CD4-positive, CD25-positive, alpha-beta regulatory T cell (primary cell): ENCODE results near the gene SLC39A7. TPM values are rescaled to one million over a fixed set of nuclear protein-coding genes. Genes with fewer than 3 reads are reported as not detected.

Experiments used
- ATAC-seq, 2 donors: fragments of 150-1000 bp; cut with Tn5 transposase; one replicate each; pipeline ENCODE4 v1.10.0; 2021; ENCODE audit warnings: low read depth in 2 of 2, moderate number of reproducible peaks in 2 of 2, moderate library complexity in 1 of 2
- DNase-seq, 3 donors: peaks; one replicate each; pipeline versions ENCODE4 v3.0.0 to v3.0.0-alpha.2; 2012 to 2022; ENCODE audit warnings: mixed read lengths in 1 of 3
- H3K27ac ChIP-seq: one replicate; pipeline ENCODE4 v1.7.0; 2013; ENCODE audit warnings: mild to moderate bottlenecking, low read length; ENCODE audit not compliant: insufficient read depth, poor library complexity, severe bottlenecking
- H3K27me3 ChIP-seq: one replicate; pipeline ENCODE4 v1.7.0; 2013; ENCODE audit warnings: low read length; ENCODE audit not compliant: control insufficient read depth, insufficient read depth
- H3K36me3 ChIP-seq: one replicate; pipeline ENCODE4 v1.7.0; 2013; ENCODE audit warnings: mild to moderate bottlenecking, low read length, moderate library complexity; ENCODE audit not compliant: control insufficient read depth, insufficient read depth
- H3K4me1 ChIP-seq: 2 replicates; pipeline ENCODE4 v1.7.0; 2013; ENCODE audit warnings: mild to moderate bottlenecking, low read length; ENCODE audit not compliant: insufficient read depth, control insufficient read depth, poor library complexity, severe bottlenecking
- H3K4me3 ChIP-seq: one replicate; pipeline ENCODE4 v1.7.0; 2013; ENCODE audit warnings: low read depth, mild to moderate bottlenecking, low read length, moderate library complexity
- H3K9me3 ChIP-seq, 2 experiments: 1 replicate in 1 of 2; 2 replicates in 1 of 2; pipeline ENCODE4 v1.7.0; 2013; ENCODE audit warnings: low read length in 2 of 2, mild to moderate bottlenecking in 1 of 2, moderate library complexity in 1 of 2; ENCODE audit not compliant: control insufficient read depth in 2 of 2
- H3K27ac Mint-ChIP-seq, 3 donors: one replicate each; pipeline ENCODE4 v1.8.0; 2020 to 2022; ENCODE audit warnings: mild to moderate bottlenecking in 3 of 3, mixed read lengths in 3 of 3, moderate library complexity in 2 of 3
- H3K27me3 Mint-ChIP-seq: one replicate; pipeline ENCODE4 v1.8.0; 2022; ENCODE audit warnings: mild to moderate bottlenecking, mixed read lengths
- H3K36me3 Mint-ChIP-seq: one replicate; pipeline ENCODE4 v1.8.0; 2020; ENCODE audit warnings: mixed read lengths
- H3K4me1 Mint-ChIP-seq, 4 donors: one replicate each; pipeline ENCODE4 v1.8.0; 2020 to 2022; ENCODE audit warnings: mixed read lengths in 4 of 4, mild to moderate bottlenecking in 1 of 4
- H3K4me3 Mint-ChIP-seq, 4 donors: one replicate each; pipeline ENCODE4 v1.8.0; 2020 to 2022; ENCODE audit warnings: mild to moderate bottlenecking in 4 of 4, mixed read lengths in 4 of 4, moderate library complexity in 3 of 4
- H3K9me3 Mint-ChIP-seq, 7 donors: one replicate each; pipeline ENCODE4 v1.8.0; 2020 to 2022; ENCODE audit warnings: mixed read lengths in 7 of 7, mild to moderate bottlenecking in 3 of 7, moderate library complexity in 2 of 7
- polyA plus RNA-seq, 4 donors: library from polyadenylated mRNA; unstranded; fragments of 300-500 nt; fragmentation: Illumina TruSeq; gene quantifications; one replicate each; pipeline ENCODE4 v1.2.3, GENCODE V29; 2021
- total RNA-seq: library from RNA; stranded (reverse); gene quantifications from one replicate; pipeline ENCODE4 v1.2.3, GENCODE V29; 2022

Gene SLC39A7
- total and polyA plus RNA-seq, 5 donors from 2014 or later = 11.4 to 27.3 (median 24.1) TPM

DNA sequence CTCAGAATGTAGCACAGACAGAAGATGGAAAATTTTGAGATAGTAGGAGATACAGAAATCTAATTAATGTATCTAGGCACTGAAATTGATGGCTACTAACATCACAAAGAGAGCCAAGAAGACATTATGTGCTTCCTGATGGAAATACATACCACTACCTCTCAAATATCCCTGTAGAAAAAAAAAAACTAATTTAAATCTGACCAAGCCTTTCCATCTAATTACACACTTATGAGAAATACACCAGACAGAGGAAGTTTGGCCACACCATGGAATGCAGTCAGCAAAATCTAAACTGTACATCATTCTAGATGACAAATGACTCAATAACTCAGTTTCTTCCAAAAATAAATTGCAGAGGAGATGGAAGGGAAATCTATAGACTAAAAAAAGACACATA lies 52.1 kb downstream of the SLC39A7 start:
- Mint-ChIP-seq H3K4me1 (peaks cover 14 to 40% (median 27%) of the 10 kb centered on the region in 4 donors), H3K36me3 (peaks cover 18% of the 10 kb centered on the region), H3K27ac (no peak overlapping the region), H3K9me3 (no peaks in the 10 kb centered on the region), H3K4me3 (peak overlapping the region in 1 of 4 donors; percentile 38), H3K27me3 (no peaks in the 10 kb centered on the region)
- Histone ChIP-seq H3K27me3 (no peaks in the 10 kb centered on the region), H3K4me3 (no peak overlapping the region), H3K9me3 (no peaks in the 10 kb centered on the region), H3K27ac (no peak overlapping the region), H3K4me1 (peaks cover 27% of the 10 kb centered on the region), H3K36me3 (peaks cover 8% of the 10 kb centered on the region)
- ATAC-seq (no peak), DNase-seq (no peak)

Other genes starting within 250 kb of the SLC39A7 start
- 53.1 TPM for gene HLA-DMA, start 247.8 kb upstream of the SLC39A7 start, total RNA-seq
- 10 to 100 TPM; 32.3 to 89.3 (median 70.1) TPM for gene HLA-DMA, start 247.8 kb upstream of the SLC39A7 start, polyA plus RNA-seq
- gene BRD2, start 232.3 kb upstream of the SLC39A7 start, total RNA-seq = 425 TPM
- 10 to 100 TPM; 43.9 to 58.7 (median 53.8) TPM for gene BRD2, start 232.3 kb upstream of the SLC39A7 start, polyA plus RNA-seq
- 14.0 TPM for gene HLA-DOA, start 191.3 kb upstream of the SLC39A7 start, total RNA-seq
- gene HLA-DOA, start 191.3 kb upstream of the SLC39A7 start, polyA plus RNA-seq = 10 to 100 TPM in 1 of 4 donors, 1 to 10 TPM in 3; 7.0 to 14.9 (median 8.9) TPM
- gene HLA-DPA1, start 127.2 kb upstream of the SLC39A7 start, total RNA-seq = 102 TPM
- gene HLA-DPA1, start 127.2 kb upstream of the SLC39A7 start, polyA plus RNA-seq = 100 to 1,000 TPM in 3 of 4 donors, 10 to 100 TPM in 1; 97.9 to 292 (median 209) TPM
- 153 TPM for gene HLA-DPB1, start 124.9 kb upstream of the SLC39A7 start, total RNA-seq
- gene HLA-DPB1, start 124.9 kb upstream of the SLC39A7 start, polyA plus RNA-seq = 100 to 1,000 TPM; 144 to 335 (median 244) TPM
- gene COL11A2, start 8.4 kb upstream of the SLC39A7 start, total RNA-seq = 0.89 TPM
- under 1 TPM in 2 of 4 donors, not detected in 2; 0.34 to 0.43 TPM for gene COL11A2, start 8.4 kb upstream of the SLC39A7 start, polyA plus RNA-seq
- 62.6 TPM for gene RXRB, start 202 bp upstream of the SLC39A7 start, total RNA-seq
- gene RXRB, start 202 bp upstream of the SLC39A7 start, polyA plus RNA-seq = 1 to 10 TPM; 7.1 to 8.9 (median 7.2) TPM
- 8.8 TPM for gene HSD17B8, start 3.8 kb downstream of the SLC39A7 start, total RNA-seq
- 10 to 100 TPM; 33.3 to 53.9 (median 41.9) TPM for gene HSD17B8, start 3.8 kb downstream of the SLC39A7 start, polyA plus RNA-seq
- gene RING1, start 7.6 kb downstream of the SLC39A7 start, total RNA-seq = 34.2 TPM
- 1 to 10 TPM; 4.9 to 6.3 (median 5.5) TPM for gene RING1, start 7.6 kb downstream of the SLC39A7 start, polyA plus RNA-seq
- gene VPS52, start 71.0 kb downstream of the SLC39A7 start, total RNA-seq = 70.6 TPM
- 10 to 100 TPM; 12.4 to 17.4 (median 15.0) TPM for gene VPS52, start 71.0 kb downstream of the SLC39A7 start, polyA plus RNA-seq
- 2,198 TPM for gene RPS18, start 71.2 kb downstream of the SLC39A7 start, total RNA-seq
- over 10,000 TPM in 1 of 4 donors, 1,000 to 10,000 TPM in 3; 7,008 to 10,525 (median 8,528) TPM for gene RPS18, start 71.2 kb downstream of the SLC39A7 start, polyA plus RNA-seq
- gene B3GALT4, start 76.3 kb downstream of the SLC39A7 start, total RNA-seq = 17.5 TPM
- 10 to 100 TPM; 27.5 to 35.9 (median 31.2) TPM for gene B3GALT4, start 76.3 kb downstream of the SLC39A7 start, polyA plus RNA-seq
- 31.5 TPM for gene WDR46, start 88.4 kb downstream of the SLC39A7 start, total RNA-seq
- 10 to 100 TPM; 50.6 to 54.0 (median 52.0) TPM for gene WDR46, start 88.4 kb downstream of the SLC39A7 start, polyA plus RNA-seq
- 20.0 TPM for gene PFDN6, start 88.7 kb downstream of the SLC39A7 start, total RNA-seq
- 10 to 100 TPM; 33.7 to 47.0 (median 38.4) TPM for gene PFDN6, start 88.7 kb downstream of the SLC39A7 start, polyA plus RNA-seq
- 59.2 TPM for gene RGL2, start 98.1 kb downstream of the SLC39A7 start, total RNA-seq
- gene RGL2, start 98.1 kb downstream of the SLC39A7 start, polyA plus RNA-seq = 1 to 10 TPM; 7.2 to 9.4 (median 8.1) TPM
- 281 TPM for gene TAPBP, start 113.2 kb downstream of the SLC39A7 start, total RNA-seq
- gene TAPBP, start 113.2 kb downstream of the SLC39A7 start, polyA plus RNA-seq = 100 to 1,000 TPM; 251 to 314 (median 262) TPM
- 19.4 TPM for gene ZBTB22, start 116.9 kb downstream of the SLC39A7 start, total RNA-seq
- gene ZBTB22, start 116.9 kb downstream of the SLC39A7 start, polyA plus RNA-seq = 10 to 100 TPM in 2 of 4 donors, 1 to 10 TPM in 2; 8.3 to 13.5 (median 11.5) TPM
- gene DAXX, start 122.1 kb downstream of the SLC39A7 start, total RNA-seq = 45.1 TPM
- 100 to 1,000 TPM in 2 of 4 donors, 10 to 100 TPM in 2; 88.0 to 104 (median 97.5) TPM for gene DAXX, start 122.1 kb downstream of the SLC39A7 start, polyA plus RNA-seq
- gene KIFC1, start 191.0 kb downstream of the SLC39A7 start, total RNA-seq = 8.7 TPM
- gene KIFC1, start 191.0 kb downstream of the SLC39A7 start, polyA plus RNA-seq = 1 to 10 TPM in 3 of 4 donors, under 1 TPM in 1; 0.41 to 3.9 (median 1.3) TPM
- gene PHF1, start 210.1 kb downstream of the SLC39A7 start, total RNA-seq = 403 TPM
- 10 to 100 TPM; 41.5 to 72.2 (median 64.1) TPM for gene PHF1, start 210.1 kb downstream of the SLC39A7 start, polyA plus RNA-seq
- 202 TPM for gene CUTA, start 217.2 kb downstream of the SLC39A7 start, total RNA-seq
- 100 to 1,000 TPM; 435 to 529 (median 489) TPM for gene CUTA, start 217.2 kb downstream of the SLC39A7 start, polyA plus RNA-seq
- 81.4 TPM for gene SYNGAP1, start 219.2 kb downstream of the SLC39A7 start, total RNA-seq
- gene SYNGAP1, start 219.2 kb downstream of the SLC39A7 start, polyA plus RNA-seq = under 1 TPM; 0.48 to 0.82 (median 0.63) TPM